Activated T-cell treated with anti-CD3 and anti-CD28 coated beads, Interleukin-2, amount 50 U/mL, for 1 hour (primary cell): ENCODE data around the gene AMZ1.
"Not testable (repeated sequence)": the region's sequence is repeated elsewhere in the genome, so short reads cannot be mapped to it uniquely, and the experiment has no call there.

Experiments
- DNase-seq: peaks from one replicate; pipeline ENCODE4 v3.0.0-alpha.2; 2020

Gene AMZ1

DNA sequence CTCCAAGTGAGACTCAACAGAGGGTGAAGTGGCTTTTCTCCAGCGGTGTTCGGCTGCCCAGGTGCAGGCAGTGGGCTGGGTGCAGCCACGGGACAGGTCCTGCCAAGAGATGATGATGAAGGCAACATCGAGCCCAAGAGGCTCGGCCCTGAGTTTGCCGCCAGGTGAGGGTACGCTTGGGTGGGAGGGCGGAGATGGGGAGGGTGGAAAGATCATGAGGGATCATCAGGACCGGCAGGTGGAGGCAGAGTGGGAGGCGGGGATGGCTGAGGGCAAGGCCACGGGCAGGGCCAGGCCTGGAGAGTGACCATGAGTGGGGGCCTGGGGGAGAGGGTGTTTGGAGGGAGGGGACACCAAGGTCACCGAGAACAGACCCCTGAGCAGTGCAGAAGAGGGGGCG, 17.8 kb upstream of the AMZ1 start:
- no peak for DNase-seq

DNA sequence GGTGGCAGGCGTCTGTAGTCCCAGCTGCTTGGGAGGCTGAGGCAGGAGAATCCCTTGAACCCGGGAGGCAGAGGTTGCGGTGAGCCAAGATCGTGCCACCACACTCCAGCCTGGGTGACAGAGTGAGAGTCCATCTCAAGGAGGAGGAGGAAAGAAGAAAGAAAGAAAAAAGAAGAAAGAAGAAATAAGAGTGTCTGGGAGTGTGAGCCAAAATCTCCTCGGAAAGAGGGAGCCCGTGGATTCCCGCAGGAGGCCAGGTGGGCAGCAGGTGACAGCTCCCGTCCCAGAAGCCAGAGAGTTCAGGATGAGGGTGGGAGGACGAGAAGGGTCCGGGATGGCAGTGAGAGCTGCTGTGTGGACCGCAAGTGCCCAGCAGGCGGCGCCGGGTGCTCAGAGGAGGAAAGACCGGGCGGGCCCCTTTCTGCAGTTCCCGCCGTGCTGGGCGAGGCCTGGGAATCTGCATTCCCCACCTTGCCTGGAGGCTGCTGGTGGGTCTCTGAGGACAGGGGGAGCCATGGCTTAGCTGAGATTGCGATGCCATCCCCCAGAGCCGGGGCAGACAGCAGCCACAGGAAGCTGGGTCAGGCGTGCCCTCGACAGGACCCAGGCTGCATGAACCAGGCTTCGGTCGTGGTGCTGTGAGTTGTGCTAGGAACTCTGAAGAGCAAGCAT, 17.1 kb upstream of the AMZ1 start:
- peak; percentile 74 for DNase-seq

DNA sequence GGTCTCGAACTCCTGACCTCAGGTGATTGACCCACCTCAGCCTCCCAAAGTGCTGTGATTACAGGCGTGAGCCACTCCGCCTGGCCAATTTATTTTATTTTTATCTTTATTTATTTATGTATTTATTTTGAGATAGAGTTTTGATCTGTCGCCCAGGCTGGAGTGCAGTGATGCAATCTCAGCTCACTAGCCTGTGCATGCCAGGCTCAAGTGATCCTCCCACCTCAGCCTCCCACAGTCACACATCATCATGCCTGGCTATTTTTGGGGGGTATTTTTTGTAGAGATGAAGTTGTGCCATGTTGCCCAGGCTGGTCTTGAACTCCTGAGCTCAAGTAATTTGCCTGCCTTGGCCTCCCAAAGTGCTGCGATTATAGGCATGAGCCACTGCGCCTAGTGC, 14.8 kb upstream of the AMZ1 start:
- DNase-seq, result not testable (repeated sequence)

DNA sequence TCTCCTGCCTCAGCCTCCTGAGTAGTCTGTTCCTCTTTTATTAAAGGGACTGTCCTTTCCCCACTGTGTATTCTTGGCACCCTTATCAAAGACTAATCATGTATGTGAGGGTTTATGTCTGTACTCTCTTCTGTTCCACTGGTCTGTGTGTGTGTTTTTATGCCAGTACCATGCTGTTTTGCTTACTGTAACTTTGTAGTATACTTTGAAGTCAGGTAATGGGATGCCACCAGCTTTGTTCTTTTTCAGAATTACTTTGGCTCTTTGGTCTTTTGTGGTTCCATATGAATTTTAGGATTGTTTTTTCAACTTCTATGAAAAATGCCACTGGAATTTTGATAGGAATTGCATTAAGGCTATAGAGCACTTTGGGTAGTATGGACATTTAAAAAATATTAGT, 14.1 kb upstream of the AMZ1 start:
- no peak for DNase-seq

GRCh38 chr7:2675256-2675764, 12.7 kb upstream of the AMZ1 start:
- no peak for DNase-seq

GRCh38 chr7:2676576-2676975, 11.4 kb upstream of the AMZ1 start:
- DNase-seq, result not testable (repeated sequence)

- not testable (repeated sequence) for DNase-seq
Observed at GRCh38 chr7:2678454-2678853, 9.5 kb upstream of the AMZ1 start.

DNA sequence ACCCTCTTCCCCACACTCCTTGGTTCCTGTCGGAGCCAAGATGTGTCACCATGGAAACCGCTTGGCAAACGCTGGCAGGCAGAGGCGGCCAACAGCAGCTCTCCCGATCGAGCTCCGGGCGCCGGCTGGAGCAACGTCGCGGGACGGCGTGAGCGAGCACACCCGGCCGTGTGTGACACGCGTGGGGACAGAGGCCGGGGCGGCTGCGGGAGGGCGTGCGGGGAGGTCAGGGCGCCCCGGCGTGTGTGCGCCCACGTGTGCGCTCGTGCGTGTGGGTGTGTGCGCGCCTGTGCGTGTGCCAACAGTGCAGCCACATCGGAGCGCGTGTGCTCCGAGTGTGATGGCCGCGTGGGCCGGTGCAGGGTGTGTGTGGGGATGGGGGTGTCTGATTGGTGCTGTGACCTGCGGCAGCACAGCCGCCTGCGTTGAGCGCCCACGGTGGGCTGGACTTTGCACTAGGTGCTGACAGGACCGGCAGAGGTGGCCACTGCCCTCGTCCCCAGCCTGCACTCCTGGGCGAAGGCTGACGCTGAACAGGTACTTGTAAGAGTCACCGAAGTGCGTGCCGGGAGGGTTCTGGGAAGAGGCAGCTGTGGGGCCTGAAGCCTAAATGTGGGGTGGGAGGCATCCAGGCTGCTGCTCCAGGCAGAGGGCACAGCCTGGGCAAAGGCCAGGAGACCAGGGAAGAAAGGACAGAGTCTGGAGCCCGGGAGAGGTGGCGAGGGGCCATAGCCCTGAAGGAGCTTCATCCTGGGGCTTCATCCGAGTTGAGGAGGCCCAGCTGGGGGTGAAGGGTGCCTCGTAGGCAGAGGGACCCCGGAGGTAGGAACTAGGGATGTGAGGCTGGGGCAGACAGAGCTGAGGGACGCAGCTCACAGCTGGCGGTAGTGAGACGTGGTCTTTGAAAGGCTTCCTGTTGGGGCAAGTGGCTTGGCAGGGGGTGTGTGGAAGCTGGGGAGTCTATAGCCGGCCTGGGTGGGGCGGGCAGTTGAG, 8.6 kb upstream of the AMZ1 start:
- not testable (repeated sequence) for DNase-seq

- no peak for DNase-seq
Observed at GRCh38 chr7:2680256-2680655, 7.7 kb upstream of the AMZ1 start.

DNA sequence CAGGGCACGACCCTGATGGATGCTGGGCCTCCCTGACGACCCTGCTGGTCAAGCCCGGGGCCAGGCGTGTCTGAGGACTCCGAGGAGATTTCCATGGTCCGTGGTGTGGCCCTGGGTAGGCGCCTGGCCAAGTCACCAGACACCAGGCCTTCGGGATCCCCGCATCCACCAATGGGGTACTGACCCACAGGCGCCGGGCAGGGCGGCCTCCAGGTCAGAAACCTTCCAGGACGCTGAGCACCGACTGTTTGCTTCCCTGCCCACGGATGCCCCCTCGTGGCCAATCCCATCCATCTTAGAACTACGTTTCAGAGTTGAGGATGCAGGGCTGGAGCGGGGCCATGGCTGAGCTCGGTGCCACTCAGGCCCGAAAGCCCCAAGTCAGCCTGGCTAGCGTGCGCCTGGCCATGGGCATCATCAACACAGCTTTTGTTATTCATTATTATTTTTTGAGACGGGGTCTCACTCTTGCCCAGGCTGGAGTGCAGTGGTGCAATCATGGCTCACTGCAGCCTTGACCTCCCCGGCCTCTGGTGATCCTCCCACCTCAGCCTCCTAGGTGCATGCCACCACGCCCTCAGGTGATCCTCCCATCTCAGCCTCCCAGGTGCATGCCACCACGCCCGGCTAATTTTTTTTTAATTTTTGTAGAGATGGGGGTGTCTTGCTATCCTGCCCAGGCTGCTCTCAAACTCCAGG, 7.1 kb upstream of the AMZ1 start:
- DNase-seq, result peak; percentile 54

GRCh38 chr7:2681929-2682799, 5.8 kb upstream of the AMZ1 start:
- DNase-seq, result no peak

DNA sequence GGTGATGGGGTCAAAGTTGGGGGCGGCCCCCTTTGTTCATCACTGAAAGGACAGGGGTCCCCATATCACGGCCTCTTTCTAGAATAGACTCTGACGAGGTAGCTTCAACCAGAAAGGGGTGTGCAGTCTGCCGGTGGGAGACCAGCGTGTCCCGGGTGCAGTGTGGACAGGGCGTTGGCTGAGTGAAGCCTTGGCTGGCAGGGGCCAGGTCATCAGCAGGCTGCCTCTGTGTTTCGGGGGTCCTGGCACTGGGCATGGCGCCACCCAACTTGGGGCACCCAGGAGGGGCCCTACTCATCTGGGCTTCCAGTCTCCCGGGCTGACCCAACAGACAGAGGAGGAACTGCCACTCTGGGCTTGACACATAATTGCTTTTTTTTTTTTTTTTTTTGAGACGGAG, 3.5 kb upstream of the AMZ1 start:
- no peak for DNase-seq

GRCh38 chr7:2686101-2686500, 1.9 kb upstream of the AMZ1 start:
- no peak for DNase-seq

- no peak for DNase-seq
Observed at GRCh38 chr7:2687338-2687869, 598 bp upstream of the AMZ1 start.

- DNase-seq, result no peak
Observed at GRCh38 chr7:2688409-2689342, 674 bp downstream of the AMZ1 start.

- no peak for DNase-seq
Observed at GRCh38 chr7:2689343-2689847, 1.4 kb downstream of the AMZ1 start.

DNA sequence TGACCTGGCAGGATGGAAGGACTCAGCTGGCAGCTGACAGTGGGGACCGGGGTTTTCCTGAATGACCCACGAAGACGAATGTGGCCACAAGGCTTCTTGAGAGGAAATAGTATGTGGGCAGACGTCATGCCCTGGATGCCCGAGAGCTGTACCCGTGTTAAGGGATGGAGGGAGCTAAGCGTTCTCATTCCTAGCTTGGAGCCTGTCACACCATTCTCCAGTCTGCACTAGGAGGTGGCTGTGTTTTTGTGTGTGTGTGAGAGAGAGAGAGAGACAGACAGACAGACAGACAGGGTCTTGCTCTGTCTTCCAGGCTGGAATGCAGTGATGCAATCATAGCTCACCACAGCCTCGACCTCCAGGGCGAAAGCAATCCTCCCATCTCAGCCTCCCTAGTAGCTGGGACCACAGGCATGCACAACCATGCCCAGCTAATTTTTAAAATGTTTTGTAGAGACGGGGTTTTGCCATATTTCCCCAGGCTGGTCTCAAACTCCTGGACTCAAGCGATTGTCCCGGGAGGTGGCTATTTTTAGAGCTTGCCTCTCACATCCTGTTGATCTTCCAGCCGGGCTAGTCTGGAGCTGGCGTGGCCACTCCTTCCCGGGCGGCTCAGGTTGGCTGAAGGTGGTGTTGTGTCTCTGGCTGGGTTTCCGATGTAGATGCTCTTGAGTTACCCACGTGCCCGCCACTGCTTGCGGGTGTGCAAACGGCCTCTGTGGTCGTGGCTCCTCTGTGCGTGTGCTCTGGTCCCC, 2.1 kb downstream of the AMZ1 start:
- DNase-seq, result no peak

DNA sequence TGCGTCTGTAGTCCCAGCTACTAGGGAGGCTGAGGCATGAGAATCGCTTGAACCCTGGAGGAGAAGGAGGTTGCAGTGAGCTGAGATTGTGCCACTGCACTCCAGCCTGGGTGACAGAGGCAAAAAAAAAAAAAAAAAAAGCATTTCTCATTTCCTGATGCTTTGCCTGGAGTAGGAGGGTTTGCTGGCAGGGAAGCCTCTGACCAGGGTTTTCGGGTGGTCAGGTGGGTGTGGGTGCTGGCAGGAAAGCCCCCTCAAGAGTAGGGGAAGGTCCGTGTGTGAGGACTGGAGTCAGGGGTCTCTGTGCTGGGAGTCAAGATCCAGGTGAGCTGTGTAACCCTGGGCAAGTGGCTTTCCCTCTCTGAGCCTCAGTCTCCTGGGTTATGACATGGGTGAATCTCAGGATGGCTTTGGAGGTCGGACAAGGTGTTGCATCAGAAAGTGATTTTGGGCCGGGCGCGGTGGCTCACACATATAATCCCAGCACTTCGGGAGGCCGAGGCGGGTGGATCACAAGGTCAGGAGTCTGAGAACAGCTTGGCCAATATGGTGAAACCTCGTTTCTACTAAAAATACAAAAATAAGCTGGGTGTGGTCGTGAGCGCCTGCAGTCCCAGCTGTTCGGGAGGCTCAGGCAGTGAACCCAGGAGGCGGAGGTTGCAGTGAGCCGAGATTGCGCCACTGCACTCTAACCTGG, 3.2 kb downstream of the AMZ1 start:
- DNase-seq, result no peak

DNA sequence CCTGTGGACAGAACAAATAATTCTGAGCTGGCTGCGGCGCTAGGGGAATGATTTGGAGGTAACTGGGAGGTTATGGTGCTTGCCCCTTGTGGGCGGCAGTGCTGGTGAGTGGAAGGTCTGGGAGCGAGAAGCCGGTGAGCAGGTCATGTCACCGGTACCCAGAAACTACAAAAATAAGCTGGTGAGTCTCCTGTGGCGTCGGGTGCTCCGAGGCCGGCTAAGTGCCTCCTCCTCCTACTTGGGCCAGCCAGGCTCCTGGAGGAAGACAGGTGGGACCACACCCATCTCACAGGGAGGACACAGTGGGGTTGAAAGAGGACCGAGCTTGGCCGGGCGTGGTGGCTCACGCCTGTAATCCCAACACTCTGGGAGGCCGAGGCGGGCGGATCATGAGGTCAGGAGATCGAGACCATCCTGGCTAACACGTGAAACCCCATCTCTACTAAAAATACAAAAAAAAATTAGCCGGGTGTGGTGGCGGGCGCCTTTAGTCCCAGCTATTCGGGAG, 4.0 kb downstream of the AMZ1 start:
- DNase-seq, result not testable (repeated sequence)
